GM19438 (cell line): ENCODE measurements around the gene SLC35F3.

Experiments
- ATAC-seq: cut with Tn5 transposase; IDR thresholded peaks from one replicate; pipeline ENCODE4 v1.9.1; 2021; ENCODE audit warnings: low read depth; ENCODE audit not compliant: unreplicated experiment

Gene SLC35F3

DNA sequence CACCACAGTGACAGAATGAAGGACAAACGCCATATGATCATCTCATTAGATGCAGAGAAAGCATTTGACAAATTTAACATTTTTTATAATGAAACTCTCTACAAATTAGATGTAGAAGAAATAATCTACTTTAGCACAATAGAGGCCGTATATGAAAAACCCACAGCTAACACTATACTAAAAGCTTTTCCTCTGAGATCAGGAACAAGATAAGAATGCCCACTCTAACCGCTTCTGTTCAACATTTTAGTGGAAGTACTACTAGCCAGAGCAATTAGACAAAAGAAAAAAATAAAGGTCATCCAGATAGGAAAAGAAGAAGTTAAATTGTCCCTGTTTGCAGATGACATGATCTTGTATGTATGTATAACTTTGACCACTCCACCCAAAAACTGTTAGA is 109.7 kb downstream of the SLC35F3 start:
- no peak for ATAC-seq

DNA sequence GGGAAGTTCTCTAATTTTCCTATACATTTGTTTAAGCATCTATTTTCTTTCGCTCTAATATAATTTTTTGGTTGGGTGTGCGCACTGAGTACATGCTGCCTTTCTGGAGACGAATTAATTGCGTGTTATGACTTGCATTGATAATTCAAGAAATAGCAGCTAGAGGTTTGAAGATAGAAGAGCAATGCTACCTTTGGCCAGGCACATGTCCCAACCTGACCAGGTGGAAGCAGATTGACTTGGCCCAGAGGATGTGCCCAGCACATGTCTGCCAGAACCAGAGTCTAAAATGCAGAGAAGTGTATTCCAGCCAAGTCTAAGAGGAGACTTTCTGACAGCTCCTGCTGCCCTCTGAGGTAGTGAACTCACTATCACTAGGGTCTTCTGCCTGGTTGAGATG is 114.3 kb downstream of the SLC35F3 start:
- ATAC-seq: no peak

DNA sequence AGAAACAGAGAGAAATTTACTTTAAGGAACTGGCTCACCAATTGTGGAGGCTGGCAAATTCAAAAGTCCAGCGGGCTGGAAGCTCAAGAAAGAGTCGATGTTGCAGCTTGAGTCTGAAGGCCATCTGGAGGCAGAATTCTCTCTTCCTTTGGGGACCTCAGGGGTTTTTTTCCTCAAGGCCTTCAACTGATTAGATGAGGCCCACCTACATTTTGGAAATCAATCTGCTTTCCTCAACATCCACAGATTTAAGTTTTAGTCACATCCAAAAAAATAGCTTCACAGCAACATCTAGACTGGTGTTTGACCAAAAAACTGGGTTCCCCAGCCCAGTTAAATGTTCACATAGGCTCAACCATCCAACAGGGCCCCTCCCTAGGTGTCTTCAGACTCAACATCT is 114.9 kb downstream of the SLC35F3 start:
- no peak for ATAC-seq

DNA sequence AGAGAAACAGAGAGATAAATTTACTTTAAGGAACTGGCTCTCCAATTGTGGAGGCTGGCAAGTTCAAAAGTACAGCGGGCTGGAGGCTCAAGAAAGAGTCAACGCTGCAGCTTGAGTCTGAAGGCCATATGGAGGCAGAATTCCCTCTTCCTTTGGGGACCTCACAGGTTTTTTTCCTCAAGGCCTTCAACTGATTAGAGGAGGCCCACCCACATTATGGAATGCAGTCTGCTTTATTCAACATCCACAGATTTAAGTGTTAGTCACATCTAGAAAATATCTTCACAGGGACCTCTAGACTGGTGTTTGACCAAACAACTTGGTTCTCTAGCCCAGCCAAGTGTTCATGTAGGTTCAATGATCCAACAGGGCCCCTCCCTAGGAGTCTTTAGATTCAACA is 117.8 kb downstream of the SLC35F3 start:
- ATAC-seq: no peak

DNA sequence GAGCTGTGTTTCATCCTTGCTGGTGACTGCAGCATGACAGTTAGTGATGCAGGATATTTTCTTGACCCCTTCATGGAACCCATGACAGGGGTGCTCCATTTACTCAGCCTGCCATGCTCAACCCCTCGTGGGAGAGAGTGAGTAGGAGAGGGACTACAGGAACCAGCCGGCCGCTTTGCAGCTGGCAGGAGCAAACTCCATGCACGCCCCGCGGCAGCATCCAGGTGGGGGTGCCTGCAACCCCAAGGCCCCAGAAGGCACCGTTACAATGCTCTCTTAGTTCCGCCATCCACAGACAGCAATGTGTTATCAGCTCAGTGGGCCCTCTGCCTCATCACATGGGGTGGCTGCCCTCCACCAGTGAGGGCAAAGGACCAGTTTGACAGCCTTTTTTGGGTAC is 135.1 kb downstream of the SLC35F3 start:
- ATAC-seq: no peak

DNA sequence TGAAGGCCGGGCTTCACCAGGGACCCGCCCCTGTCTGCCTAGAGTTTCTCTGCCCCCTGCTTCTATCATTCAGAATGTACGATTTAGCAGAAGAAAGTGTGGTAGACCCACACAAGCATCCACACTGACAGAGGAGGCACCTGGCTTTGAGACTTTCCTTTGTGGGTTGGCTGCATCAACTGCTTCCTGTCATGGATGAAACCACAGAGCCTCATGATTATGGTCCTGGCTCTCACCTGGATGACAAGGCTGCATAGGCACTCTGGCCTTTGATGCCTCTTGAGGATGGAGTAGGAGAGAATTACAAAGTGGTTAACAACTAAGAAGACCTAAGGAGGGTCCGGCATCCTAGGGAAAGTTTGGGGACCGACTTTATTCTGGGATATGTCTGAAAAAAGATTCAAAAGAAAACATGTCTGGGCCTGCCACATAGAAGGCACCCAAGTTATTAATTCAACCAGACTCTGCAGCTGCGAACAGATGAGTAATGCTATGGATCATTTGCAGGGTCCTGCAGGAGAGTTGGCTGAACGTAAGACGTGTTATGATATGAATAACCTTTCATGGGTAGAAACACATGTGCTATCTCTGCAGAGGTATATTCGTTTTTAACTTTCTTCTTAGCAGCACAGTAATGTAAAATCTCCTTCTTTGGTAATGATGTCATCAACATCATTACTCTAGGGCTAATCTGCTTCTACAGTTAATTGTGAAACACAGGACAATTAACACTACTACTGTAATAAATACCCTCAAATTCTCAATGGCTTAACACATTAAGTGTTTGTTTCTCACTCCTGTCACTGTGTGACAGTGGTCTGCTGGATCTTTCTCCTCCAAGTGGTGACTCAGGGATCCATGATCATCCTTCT is 136.2 kb downstream of the SLC35F3 start:
- ATAC-seq: no peak

DNA sequence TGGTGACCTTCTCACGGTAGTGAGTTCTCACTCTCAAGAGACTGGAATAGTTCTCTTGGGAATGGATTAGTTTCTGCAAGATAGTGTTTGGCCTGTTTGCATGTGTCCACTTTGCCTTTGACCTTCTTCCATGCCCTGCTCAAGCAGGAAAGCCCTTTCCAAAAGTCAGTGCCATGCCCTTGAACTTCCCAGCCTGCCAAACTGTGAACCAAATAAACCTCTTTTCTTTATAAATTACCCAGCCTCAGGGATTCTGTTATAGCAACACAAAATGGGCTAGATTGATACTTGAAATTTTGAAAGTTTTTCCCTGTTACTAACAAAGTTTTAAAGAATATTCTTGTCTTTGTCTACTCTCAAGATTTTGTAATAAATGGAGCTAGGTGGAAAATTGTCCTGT is 139.6 kb downstream of the SLC35F3 start:
- ATAC-seq: no peak

DNA sequence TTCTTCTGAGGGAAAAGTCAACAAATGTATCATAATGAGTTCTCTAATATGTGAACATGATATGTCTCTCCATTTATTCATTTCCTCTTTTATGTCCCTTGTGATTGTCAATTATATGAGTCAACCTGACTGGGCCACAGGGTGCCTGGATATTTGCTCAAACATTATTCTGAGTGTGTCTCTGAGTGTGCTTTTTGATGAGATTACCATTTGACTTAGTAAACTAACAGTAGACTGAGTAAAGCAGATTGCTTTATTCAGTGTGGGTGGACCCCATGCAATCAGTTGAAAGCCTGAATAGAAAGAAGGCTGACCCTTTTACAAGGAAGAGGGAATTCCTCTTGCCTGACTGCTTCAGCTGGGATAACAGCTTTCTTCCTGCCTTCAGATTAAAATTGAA is 142.6 kb downstream of the SLC35F3 start:
- no peak for ATAC-seq

DNA sequence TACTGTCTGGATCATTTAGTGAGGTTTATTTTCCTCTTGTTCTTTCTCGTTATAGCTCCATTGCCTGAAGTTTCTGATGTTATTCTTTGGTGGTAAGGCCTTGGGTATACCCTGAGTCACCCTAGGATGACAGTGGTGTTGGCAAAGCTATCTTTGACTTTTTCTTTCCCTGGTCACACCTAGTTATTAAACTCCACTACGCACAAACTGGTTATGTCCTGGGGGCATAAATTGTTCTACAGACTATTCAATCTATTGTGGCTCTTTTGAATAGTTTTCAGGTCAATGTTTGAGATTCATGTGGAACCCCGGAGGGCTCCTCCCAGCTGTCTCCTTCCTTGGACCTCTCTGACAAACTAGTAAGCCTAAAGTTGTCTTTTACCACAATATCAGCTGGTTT is 157.7 kb downstream of the SLC35F3 start:
- ATAC-seq: no peak

DNA sequence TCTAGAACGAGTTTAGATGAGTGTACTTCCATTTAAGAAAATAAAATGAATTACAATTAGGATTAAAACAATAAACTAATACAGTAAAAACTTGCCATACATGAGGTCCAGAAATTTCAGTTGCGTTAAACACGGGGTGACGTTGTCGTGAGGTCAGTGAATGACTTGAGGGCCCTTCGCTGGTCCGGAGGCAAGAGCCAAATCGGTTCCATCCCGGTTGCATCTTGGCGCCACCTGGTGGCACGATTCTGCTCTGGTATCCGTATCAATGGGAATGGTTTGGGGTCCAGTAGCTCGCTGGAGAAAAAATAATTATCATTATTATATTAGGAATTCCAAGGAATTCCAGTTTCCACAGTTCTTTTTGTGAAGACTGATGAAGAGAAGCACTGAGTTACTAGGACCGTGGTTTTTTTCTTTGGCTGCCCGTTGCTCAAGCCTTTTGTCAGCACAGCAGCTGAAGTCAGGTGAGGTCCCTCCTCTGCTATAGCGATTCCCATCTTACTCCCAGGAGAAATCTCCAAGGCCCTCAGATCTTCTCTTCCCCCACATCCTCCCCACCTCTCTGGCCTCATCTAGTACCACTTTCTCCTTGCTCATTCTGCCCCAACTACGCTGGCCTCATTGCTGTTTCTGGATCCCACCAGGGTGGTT is 161.4 kb downstream of the SLC35F3 start:
- no peak for ATAC-seq

DNA sequence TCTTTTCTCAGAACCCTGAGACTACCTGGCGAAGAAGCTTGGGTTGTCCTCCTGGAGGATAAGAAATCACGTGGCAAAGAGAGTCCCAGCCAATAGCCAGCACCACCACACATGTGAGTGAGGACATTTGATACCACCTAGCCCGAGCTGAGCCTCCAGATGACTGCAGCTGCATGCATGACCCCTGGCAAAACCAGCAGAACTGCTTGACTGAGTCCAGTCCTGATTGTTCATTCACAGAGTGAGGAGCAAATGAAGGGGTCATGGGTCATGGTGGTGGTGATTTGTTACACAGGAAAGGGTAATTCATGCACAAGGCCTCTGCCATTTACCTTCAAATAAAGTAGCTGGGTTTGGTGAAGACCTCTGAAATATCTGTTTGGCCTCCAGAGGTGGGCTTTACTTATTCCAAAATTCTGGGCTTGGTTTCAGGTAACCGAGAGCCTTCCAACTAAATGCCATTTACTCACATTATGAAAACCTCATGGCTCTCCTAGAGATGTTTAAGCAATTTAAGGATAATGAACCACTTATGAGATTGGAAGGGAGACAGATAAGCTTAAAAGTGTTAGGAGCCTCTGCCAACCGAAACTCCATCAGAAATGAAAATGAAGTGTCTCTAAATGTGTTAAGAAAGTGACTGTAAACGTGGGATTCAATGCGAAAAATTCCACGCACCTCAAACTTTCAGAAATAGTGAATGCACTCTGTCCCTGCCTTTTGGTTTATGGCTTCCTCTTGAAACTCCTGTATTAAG is 163.3 kb downstream of the SLC35F3 start:
- ATAC-seq: no peak

DNA sequence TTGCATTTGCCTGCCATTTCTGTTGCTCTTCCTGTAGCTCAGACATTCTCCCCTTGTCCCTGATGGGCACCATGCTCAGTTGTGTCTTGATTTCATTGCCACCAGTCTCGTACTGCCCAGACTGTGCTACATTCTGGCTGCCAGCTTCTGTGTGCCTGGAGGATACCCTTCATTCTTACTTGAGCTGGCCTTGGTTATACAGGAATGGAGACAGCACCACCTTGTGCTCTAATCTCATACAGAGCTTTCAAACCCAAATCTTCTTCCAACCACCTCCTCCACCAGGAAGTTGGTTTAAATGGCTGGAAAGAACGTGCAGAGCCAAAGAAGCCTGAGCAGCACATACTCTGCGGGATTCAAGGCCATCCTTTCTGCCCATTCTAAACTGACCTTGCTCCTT is 165.3 kb downstream of the SLC35F3 start:
- ATAC-seq: no peak

DNA sequence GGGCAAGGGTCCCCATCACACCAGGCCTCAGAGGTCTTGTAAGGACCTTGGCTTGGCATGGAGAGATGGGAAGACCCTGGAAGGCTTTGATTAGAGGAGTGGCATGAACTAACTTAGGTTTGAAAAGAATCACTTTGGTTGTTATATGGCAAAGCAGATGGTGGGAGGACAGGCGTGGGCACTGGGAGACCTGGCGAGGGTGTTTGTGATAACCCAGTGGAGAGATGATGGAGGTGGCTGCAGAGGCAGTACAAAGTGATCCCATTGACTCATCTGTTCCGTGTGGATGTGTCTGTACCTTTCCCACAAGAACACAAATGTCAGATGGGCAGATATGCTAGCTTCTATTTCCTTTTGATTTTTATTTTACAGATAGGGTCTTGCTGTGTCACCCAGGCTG is 168.3 kb downstream of the SLC35F3 start:
- ATAC-seq: no peak

DNA sequence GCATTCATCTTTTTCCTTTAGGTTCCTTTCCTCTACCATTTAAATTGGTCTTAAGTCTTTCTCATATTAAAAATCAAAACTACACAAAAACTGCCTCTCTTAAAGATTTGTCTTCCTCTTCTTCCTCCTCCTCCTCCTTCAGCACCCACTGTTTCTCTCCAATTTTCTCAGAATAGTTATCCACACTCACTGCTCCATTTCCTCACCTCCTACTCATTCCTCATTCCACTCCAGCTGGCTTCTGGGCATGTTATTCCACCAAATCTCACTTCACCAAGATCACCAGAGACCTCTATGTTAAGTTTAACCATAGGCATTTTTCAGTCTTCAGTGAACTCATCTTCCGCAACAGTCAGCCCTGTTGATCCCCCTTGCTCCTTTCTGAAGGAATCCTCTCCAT is 173.7 kb downstream of the SLC35F3 start:
- no peak for ATAC-seq

DNA sequence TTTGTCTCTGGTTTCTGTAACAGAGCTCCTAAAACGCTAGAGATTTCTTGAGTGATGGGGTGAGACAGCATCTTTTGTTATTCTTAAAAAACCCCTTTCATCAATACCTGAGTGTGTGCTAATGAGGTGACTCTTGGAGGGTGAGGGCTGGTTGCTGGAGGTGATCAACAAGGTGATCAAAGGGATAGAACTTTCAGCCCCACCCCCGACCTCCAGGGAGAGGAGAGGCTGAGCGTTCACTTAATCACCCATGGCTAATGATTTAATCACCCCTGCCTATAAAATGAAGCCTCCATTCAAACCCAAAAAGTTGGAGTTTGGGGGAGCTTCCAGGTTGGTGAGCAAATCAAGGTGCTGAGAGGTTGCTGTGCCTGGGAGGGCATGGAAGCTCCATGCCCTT is 175.4 kb downstream of the SLC35F3 start:
- no peak for ATAC-seq

DNA sequence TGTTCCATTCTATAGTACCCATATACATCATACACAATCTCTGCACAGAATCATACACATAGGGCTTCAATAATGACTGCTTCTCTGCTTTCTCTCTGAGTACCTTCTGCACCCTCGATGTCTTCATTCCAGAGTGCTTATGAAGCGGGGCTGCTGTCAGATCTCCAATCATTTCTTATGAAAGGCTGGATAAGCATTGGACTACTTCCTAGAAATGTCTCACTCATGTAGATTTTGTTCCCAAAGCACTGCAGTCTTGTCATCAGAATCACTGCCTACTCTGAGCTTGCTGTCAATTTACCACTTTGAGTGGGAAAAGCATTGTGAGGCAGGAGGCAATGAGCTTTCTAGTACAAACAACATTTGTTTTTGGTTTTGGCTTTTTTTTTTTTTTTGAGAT is 179.0 kb downstream of the SLC35F3 start:
- no peak for ATAC-seq

DNA sequence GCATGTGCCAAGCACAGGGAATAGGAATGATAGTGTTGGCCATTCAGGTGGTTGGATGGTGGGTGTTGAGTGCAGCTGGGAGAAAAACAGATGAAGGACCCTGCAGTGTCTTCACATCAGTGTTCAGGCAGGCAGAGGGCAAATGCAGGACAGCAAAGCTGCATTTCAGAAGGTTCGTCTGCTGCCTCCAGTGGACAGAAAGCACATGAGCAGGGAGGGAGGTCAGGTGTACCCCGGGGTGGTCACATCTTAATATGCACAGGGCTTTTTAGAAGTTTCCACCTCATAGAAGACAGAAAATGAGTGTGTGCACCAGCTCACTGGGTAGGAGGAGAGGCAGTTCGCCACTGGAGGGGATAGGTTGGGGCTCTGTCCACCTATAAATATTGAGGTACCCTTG is 184.9 kb downstream of the SLC35F3 start:
- no peak for ATAC-seq

DNA sequence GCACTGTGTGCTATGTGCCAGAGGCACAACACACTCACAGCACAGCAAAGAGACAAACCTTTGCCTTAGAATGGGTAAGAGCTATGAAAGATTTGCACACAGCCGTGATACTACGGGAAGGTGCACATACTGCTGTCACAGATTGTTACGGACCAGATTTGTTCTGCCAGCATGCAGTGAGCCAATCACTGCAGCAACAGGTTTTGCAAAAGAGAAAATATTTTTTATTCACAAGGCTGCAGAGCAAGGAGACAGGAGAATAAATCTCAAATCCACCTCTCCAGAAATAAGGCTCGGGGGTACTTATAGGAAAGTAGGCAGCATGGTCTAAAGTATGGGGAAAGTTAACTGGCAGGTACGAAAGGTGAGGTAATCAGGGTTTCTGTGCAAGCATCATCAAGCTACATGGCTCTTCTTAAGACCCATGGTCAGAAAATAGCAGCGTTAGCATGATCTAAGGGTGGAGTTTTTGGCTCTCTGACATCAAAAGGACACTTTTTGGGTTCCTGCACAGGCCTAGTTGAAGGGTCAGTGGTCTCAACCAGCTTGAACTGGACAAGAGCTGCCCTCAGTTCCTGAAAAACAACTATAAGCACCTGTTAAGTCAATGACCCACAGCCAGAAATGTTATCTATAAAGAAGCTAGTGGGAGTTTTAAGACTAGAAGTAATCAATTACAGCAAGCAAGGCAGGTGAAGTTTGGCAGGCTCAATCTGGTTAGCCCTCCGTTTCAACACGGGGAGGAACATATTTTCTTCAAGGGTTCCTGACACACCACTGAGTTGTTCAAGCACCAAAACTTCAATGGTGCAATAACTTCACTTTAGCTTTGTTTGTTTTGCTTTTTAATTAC is 186.0 kb downstream of the SLC35F3 start:
- no peak for ATAC-seq

DNA sequence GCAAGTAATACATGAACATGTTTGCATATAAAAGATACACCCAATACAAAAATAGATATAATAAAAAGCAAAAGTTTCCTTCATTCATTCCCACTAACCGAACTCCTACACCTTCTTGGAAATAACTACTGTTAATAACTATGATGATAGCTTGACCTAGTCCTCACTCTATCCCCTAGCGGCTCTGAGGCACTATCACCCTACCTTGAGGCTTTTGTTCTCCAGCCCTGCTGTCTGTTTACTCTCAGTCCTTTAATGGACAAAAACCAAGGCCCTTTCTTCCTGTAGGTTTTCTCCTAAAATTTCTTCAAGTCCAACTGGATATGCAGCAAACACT is 186.6 kb downstream of the SLC35F3 start:
- ATAC-seq: no peak

DNA sequence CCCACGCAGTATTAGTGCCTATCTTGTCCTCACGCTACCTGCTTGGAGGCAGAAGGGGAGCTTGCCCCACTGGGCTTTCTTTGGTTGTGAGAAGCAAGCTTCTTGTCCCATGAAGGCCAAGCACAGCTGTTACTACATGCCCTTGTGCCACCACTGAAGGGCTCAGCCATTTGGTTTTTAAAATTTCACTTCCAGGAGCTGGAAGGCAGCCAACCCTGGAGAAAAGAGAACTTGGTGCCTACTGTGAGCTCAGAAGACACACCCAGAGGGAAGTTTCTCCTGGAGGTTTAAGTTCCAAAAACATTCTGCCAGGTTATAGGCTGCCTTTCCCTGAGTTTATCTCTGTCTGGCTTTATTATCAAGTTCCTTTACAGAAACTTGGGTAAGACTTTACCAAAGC is 187.4 kb downstream of the SLC35F3 start:
- no peak for ATAC-seq

DNA sequence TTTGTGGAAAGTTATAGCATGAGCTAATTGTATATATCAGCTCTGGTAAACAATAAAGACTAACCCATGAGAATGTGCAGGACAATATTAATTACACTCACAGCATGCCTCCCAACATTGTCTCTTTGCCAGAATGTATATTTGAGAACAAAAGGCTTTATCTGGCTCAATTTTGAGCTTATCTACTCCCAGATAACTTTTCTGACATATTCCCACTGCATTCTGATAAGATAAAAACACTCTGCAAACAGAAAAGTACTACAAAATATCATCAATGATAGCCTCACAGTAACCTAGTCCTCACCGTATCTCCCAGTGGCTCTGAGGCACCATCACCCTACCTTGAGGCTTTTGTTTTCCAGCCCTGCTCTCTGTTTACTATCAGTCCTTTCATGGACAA is 188.6 kb downstream of the SLC35F3 start:
- no peak for ATAC-seq
